ENCODE data around the gene CYLC1. TPM values are rescaled to one million over a fixed set of nuclear protein-coding genes. Genes with fewer than 3 reads are reported as not detected.

Gene CYLC1, protein sequence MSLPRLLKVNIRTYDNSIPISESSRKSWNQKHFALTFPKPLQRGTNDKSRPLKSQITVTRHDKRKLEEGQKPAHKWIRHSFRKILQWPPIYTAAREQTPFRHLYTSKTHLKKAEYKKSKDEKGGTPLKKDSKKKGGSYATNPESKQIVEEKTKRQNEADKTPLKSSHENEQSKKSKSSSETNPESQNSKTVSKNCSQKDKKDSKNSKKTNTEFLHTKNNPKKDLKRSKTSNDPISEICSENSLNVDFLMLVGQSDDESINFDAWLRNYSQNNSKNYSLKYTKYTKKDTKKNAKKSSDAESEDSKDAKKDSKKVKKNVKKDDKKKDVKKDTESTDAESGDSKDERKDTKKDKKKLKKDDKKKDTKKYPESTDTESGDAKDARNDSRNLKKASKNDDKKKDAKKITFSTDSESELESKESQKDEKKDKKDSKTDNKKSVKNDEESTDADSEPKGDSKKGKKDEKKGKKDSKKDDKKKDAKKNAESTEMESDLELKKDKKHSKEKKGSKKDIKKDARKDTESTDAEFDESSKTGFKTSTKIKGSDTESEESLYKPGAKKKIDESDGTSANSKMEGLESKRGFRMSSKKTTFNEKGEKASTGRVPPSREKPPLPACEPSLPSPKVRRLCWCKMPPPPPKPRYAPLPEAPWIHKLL
- total RNA-seq (2021) (not detected in 2 replicates), Bru-seq, nascent RNA (not detected), BruChase-seq, experiment 1, labeled RNA remaining after a 2-hour chase (not detected), BruChase-seq, experiment 2, labeled RNA remaining after a 6-hour chase (not detected)
- long read RNA-seq = 0 reads

DNA sequence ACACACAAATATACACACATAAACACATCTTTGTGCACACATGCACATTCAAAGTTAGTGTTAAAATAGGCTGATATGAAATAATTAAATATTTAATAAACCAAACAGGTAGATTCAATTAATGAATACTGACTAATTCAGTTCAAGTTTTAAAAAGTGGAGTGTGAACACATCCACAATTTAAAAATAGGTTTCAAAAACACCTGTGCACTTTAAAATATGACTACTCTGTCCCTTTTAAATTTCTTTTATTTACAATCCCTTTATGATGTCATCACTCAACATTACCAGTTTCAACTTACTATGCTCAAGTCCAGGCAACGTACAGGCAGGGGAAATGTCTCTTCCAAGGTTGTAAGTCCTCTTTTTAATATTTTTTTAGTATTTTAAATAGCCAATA lies at the start of gene CYLC1:
Gene CYLC1, plus strand, starts transcription at position 301 of the 400 bp plus-strand sequence. Its CDS starts 37 bp downstream, at position 338.
- POLR2A ChIA-PET (ENCODE audit: unreplicated experiment) = no interaction called here

DNA sequence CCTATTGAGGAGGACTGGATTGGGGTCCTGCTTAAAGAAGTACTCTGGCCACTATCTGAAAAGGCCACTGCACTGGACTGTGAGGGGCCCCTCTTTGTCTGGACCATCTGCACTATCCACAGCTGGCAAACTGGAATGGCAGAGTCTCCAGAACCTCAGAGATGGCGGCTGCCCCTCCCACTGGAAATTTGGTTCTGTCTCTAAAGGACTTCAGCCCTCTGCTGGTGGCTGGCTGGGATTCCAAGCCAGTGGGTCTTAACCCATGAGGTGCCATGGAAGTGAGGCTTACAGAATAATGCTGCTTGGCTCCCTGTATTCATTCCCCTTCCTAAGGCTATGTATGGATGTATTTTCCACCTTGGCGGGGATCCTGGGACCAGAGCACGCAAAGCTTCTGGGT lies 41.6 kb upstream of the CYLC1 start:
- Histone ChIP-seq H3K9me2 (ENCODE audit: insufficient read depth) (no peaks in the 10 kb centered on the region), H3K4me3 (no peak overlapping the region), H3K27ac (no peak overlapping the region), H4K20me1 (ENCODE audit: insufficient read depth) (no peaks in the 10 kb centered on the region), H2AFZ (no peak overlapping the region), H3K79me2 (ENCODE audit: low read depth) (no peaks in the 10 kb centered on the region), H3K9me3 (ENCODE audit: insufficient read depth, low read depth) (no peaks in the 10 kb centered on the region), H3K36me3 (ENCODE audit: low read depth) (no peaks in the 10 kb centered on the region), H3K27me3 (ENCODE audit: insufficient read depth, low read depth) (no peaks in the 10 kb centered on the region), H3K4me2 (no peak overlapping the region), H3F3A (ENCODE audit: insufficient read depth, low read depth) (no peaks in the 10 kb centered on the region), H3K4me1 (replicated peaks; ENCODE audit: insufficient read depth) (no peaks in the 10 kb centered on the region)
- BruUV-seq (replicated peaks) = no TSS peak
- CTCF ChIA-PET = no interaction called here
- POLR2A ChIA-PET (ENCODE audit: unreplicated experiment) = no interaction called here
- TF ChIP-seq, protein P1, sequence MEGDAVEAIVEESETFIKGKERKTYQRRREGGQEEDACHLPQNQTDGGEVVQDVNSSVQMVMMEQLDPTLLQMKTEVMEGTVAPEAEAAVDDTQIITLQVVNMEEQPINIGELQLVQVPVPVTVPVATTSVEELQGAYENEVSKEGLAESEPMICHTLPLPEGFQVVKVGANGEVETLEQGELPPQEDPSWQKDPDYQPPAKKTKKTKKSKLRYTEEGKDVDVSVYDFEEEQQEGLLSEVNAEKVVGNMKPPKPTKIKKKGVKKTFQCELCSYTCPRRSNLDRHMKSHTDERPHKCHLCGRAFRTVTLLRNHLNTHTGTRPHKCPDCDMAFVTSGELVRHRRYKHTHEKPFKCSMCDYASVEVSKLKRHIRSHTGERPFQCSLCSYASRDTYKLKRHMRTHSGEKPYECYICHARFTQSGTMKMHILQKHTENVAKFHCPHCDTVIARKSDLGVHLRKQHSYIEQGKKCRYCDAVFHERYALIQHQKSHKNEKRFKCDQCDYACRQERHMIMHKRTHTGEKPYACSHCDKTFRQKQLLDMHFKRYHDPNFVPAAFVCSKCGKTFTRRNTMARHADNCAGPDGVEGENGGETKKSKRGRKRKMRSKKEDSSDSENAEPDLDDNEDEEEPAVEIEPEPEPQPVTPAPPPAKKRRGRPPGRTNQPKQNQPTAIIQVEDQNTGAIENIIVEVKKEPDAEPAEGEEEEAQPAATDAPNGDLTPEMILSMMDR (conservative IDR thresholded peaks at IDR 0.05) = no peak
- TF ChIP-seq EZH2 (IDR thresholded peaks at IDR 0.05; ENCODE audit: low read depth) = no peak
- intact Hi-C loops (cut with micrococcal nuclease; ENCODE audit: unreplicated experiment) = no loop called here
- DNase-seq = no peak

More for the DNA sequence above, at the start of gene CYLC1:
- no peaks in the 10 kb centered on the region for H3K9me3 ChIP-seq (ENCODE audit: insufficient read depth, low read depth)
- no peak within 1 kb of the TSS for H2AFZ ChIP-seq
- H3K4me3 ChIP-seq = no peak within 1 kb of the TSS
- CTCF ChIA-PET = no interaction called here
- H3K27ac ChIP-seq = no peak within 1 kb of the TSS
- no peaks in the 10 kb centered on the region for H3K27me3 ChIP-seq (ENCODE audit: insufficient read depth, low read depth)
- no peak within 1 kb of the TSS for H3K4me2 ChIP-seq
- intact Hi-C loops (cut with micrococcal nuclease; ENCODE audit: unreplicated experiment) = no loop called here
- no peaks in the 10 kb centered on the region for H3K79me2 ChIP-seq (ENCODE audit: low read depth)
- no peaks in the 10 kb centered on the region for H4K20me1 ChIP-seq (ENCODE audit: insufficient read depth)
- BruUV-seq (replicated peaks) = no TSS peak
- H3K36me3 ChIP-seq (ENCODE audit: low read depth) = no peaks in the 10 kb centered on the region
- no peaks in the 10 kb centered on the region for H3F3A ChIP-seq (ENCODE audit: insufficient read depth, low read depth)
- no peak for TF ChIP-seq EZH2 (IDR thresholded peaks at IDR 0.05; ENCODE audit: low read depth)
- TF ChIP-seq, protein P1 (conservative IDR thresholded peaks at IDR 0.05) = no peak
- H3K4me1 ChIP-seq (replicated peaks; ENCODE audit: insufficient read depth) = no peaks in the 10 kb centered on the region
- no peak for DNase-seq
- no peaks in the 10 kb centered on the region for H3K9me2 ChIP-seq (ENCODE audit: insufficient read depth)

DNA sequence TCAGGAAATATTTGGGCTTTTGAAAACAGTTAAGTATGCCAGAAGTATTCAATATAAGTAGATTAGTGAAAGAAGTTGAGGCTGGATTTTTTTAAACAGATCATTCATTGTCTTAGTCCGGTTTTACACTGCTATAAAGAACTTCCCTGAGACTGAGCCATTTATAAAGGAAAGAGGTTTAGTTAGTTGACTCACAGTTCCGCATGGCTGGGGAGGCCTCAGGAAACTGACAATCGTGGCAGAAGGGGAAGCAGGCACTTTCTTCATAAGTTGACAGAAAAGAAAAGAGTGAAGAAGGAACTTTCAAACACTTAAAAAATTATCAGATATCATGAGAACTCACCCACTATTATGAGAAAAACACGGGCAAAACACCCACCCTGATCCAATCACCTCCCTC lies 31.1 kb upstream of the CYLC1 start:
- no peaks in the 10 kb centered on the region for H3F3A ChIP-seq (ENCODE audit: insufficient read depth, low read depth)

More for the DNA sequence above, 31.1 kb upstream of the CYLC1 start:
- no TSS peak for BruUV-seq (replicated peaks)
- Histone ChIP-seq H3K27me3 (ENCODE audit: insufficient read depth, low read depth) (no peaks in the 10 kb centered on the region), H3K9me2 (ENCODE audit: insufficient read depth) (no peaks in the 10 kb centered on the region), H3K4me2 (no peak overlapping the region), H3K9me3 (ENCODE audit: insufficient read depth, low read depth) (no peaks in the 10 kb centered on the region), H4K20me1 (ENCODE audit: insufficient read depth) (no peaks in the 10 kb centered on the region), H3K4me3 (no peak overlapping the region), H2AFZ (no peak overlapping the region), H3K27ac (no peak overlapping the region), H3K79me2 (ENCODE audit: low read depth) (no peaks in the 10 kb centered on the region), H3K4me1 (replicated peaks; ENCODE audit: insufficient read depth) (no peaks in the 10 kb centered on the region), H3K36me3 (ENCODE audit: low read depth) (no peaks in the 10 kb centered on the region)
- no peak for DNase-seq
- POLR2A ChIA-PET (ENCODE audit: unreplicated experiment) = no interaction called here
- TF ChIP-seq EZH2 (IDR thresholded peaks at IDR 0.05; ENCODE audit: low read depth) = no peak
- TF ChIP-seq, protein P1 (conservative IDR thresholded peaks at IDR 0.05) = no peak
- CTCF ChIA-PET = no interaction called here
- intact Hi-C loops (cut with micrococcal nuclease; ENCODE audit: unreplicated experiment) = no loop called here

Measured in PC-9 (cell line).